ENCODE measurements around the gene STARD4.

Gene STARD4

DNA sequence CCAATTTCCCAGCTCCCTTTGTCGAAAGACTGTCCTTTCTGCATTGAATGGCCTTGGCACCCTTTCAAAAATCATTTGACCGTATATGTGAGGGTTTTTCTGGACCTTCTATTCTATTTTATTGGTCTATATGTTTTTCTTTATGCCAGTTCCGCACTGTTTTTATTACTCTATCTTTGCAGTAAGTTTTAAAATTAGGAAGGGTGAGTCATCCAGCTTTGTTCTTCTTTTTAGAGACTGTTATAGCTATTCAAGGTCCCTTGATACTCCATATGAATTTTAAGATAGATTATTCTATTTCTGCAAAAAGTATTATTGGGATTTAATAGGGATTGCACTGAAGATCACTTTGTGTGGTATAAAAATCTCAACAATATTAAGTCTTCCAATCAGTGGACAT, 44.2 kb upstream of the STARD4 start:
- Histone ChIP-seq H3K14ac (ENCODE audit: low read length in 2 of 2) (no peak overlapping the region), H3K9ac (ENCODE audit: low read length) (no peak overlapping the region), H3K4ac (ENCODE audit: low read depth in 1 of 2, low read length in 2 of 2) (no peak overlapping the region), H3K27me3 (ENCODE audit: control insufficient read depth in 1 of 2, insufficient read depth in 1 of 2, low read length in 2 of 2) (no peaks in the 10 kb centered on the region), H3K4me3 (ENCODE audit: insufficient read depth in 1 of 2, low read depth in 1 of 2, low read length in 2 of 2) (no peak overlapping the region), H3K4me1 (ENCODE audit: control insufficient read depth, insufficient read depth, low read depth, low read length) (no peaks in the 10 kb centered on the region), H3K36me3 (ENCODE audit: control insufficient read depth in 1 of 2, insufficient read depth in 2 of 2, low read depth in 1 of 2, low read length in 2 of 2) (no peaks in the 10 kb centered on the region), H3K18ac (ENCODE audit: low read depth in 1 of 2, low read length in 2 of 2) (no peak overlapping the region), H3K27ac (ENCODE audit: low read length, poor library complexity, severe bottlenecking) (no peak overlapping the region), H2BK12ac (ENCODE audit: low read length in 2 of 2) (no peak overlapping the region), H2BK5ac (ENCODE audit: low read depth, low read length, poor library complexity, severe bottlenecking) (no peak overlapping the region), H3K23ac (ENCODE audit: low read length in 2 of 2) (no peak overlapping the region), H4K91ac (ENCODE audit: low read length) (no peak overlapping the region), H3K79me1 (replicated peaks; ENCODE audit: low read length, poor library complexity, severe bottlenecking) (no peaks in the 10 kb centered on the region), H2AK5ac (ENCODE audit: low read length, severe bottlenecking) (no peak overlapping the region), H2BK15ac (ENCODE audit: low read depth, poor library complexity, severe bottlenecking) (no peak overlapping the region), H2AFZ (ENCODE audit: low read depth, low read length) (no peak overlapping the region), H2BK120ac (ENCODE audit: low read depth, low read length) (no peak overlapping the region), H4K8ac (ENCODE audit: low read length) (no peak overlapping the region), H3K4me2 (ENCODE audit: low read length, poor library complexity, severe bottlenecking) (no peak overlapping the region), H3K9me3 (ENCODE audit: control insufficient read depth, low read length) (peaks cover 12% of the 10 kb centered on the region)
- no peak for DNase-seq
- WGBS, result 100% methylated on average over 2 of the region's 3 CpGs

DNA sequence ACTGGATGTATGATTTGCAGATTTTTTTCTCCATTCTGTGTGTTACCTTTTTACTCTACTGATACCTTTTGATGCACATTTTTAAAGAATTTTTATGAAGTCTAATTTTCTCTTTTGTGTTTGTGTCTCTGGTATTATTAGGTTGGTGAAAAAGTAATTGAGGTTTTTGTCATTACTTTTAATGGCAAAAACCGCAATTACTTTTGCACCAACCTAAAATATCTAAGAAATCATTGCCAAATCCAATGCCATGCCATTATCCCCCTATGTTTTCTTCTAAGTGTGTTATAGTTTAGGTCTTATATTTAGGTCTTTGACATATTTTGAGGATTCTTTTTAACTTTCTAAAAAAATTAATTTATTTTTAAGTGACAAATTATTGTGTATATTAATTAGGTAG, 43.4 kb upstream of the STARD4 start:
- no CpG with 5 or more reads among the region's 1 CpG for WGBS

DNA sequence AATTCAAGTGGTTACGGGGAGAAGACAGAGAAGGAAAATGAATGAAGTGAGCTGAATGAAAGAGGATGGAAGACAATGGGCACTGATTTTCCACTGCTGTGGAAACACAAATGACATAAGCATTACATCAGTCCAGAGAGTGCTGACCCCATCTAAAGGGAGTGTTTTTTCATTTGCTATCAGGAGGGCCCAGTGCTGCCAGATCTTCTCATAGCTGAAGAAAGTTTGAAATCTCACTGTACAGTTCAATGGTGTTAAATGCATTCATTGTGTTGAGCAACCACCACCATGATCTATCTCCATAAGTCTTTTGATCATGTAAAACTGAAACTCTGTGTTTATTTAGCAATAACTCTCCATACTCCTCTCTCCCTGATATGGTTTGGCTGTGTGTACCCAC, 41.5 kb upstream of the STARD4 start:
- WGBS, result 95% methylated on average over 1 of the region's 1 CpG
- Histone ChIP-seq H2AK5ac (ENCODE audit: low read length, severe bottlenecking) (no peak overlapping the region), H2BK12ac (ENCODE audit: low read length in 2 of 2) (peak overlapping the region; percentile 67 to 90), H3K18ac (ENCODE audit: low read depth in 1 of 2, low read length in 2 of 2) (no peak overlapping the region), H3K9me3 (ENCODE audit: control insufficient read depth, low read length) (peaks cover 3% of the 10 kb centered on the region), H2BK15ac (ENCODE audit: low read depth, poor library complexity, severe bottlenecking) (no peak overlapping the region), H3K4ac (ENCODE audit: low read depth in 1 of 2, low read length in 2 of 2) (no peak overlapping the region), H3K27me3 (ENCODE audit: control insufficient read depth in 1 of 2, insufficient read depth in 1 of 2, low read length in 2 of 2) (no peaks in the 10 kb centered on the region), H3K79me1 (replicated peaks; ENCODE audit: low read length, poor library complexity, severe bottlenecking) (no peaks in the 10 kb centered on the region), H4K8ac (ENCODE audit: low read length) (peak overlapping the region; percentile 55), H3K4me1 (ENCODE audit: control insufficient read depth, insufficient read depth, low read depth, low read length) (no peaks in the 10 kb centered on the region), H3K4me3 (ENCODE audit: insufficient read depth in 1 of 2, low read depth in 1 of 2, low read length in 2 of 2) (no peak overlapping the region), H3K14ac (ENCODE audit: low read length in 2 of 2) (no peak overlapping the region), H2BK120ac (ENCODE audit: low read depth, low read length) (no peak overlapping the region), H4K91ac (ENCODE audit: low read length) (no peak overlapping the region), H3K9ac (ENCODE audit: low read length) (no peak overlapping the region), H3K23ac (ENCODE audit: low read length in 2 of 2) (no peak overlapping the region), H2BK5ac (ENCODE audit: low read depth, low read length, poor library complexity, severe bottlenecking) (no peak overlapping the region), H3K36me3 (ENCODE audit: control insufficient read depth in 1 of 2, insufficient read depth in 2 of 2, low read depth in 1 of 2, low read length in 2 of 2) (no peaks in the 10 kb centered on the region), H3K27ac (ENCODE audit: low read length, poor library complexity, severe bottlenecking) (no peak overlapping the region), H2AFZ (ENCODE audit: low read depth, low read length) (no peak overlapping the region), H3K4me2 (ENCODE audit: low read length, poor library complexity, severe bottlenecking) (no peak overlapping the region)
- no peak for DNase-seq

More for the DNA sequence above, 43.4 kb upstream of the STARD4 start:
- Histone ChIP-seq H3K9me3 (ENCODE audit: control insufficient read depth, low read length) (peaks cover 10% of the 10 kb centered on the region), H3K79me1 (replicated peaks; ENCODE audit: low read length, poor library complexity, severe bottlenecking) (no peaks in the 10 kb centered on the region), H3K27me3 (ENCODE audit: control insufficient read depth in 1 of 2, insufficient read depth in 1 of 2, low read length in 2 of 2) (no peaks in the 10 kb centered on the region), H2AK5ac (ENCODE audit: low read length, severe bottlenecking) (no peak overlapping the region), H4K91ac (ENCODE audit: low read length) (no peak overlapping the region), H3K4me3 (ENCODE audit: insufficient read depth in 1 of 2, low read depth in 1 of 2, low read length in 2 of 2) (no peak overlapping the region), H4K8ac (ENCODE audit: low read length) (no peak overlapping the region), H2BK15ac (ENCODE audit: low read depth, poor library complexity, severe bottlenecking) (no peak overlapping the region), H3K4ac (ENCODE audit: low read depth in 1 of 2, low read length in 2 of 2) (no peak overlapping the region), H3K18ac (ENCODE audit: low read depth in 1 of 2, low read length in 2 of 2) (no peak overlapping the region), H3K27ac (ENCODE audit: low read length, poor library complexity, severe bottlenecking) (no peak overlapping the region), H3K14ac (ENCODE audit: low read length in 2 of 2) (no peak overlapping the region), H2BK5ac (ENCODE audit: low read depth, low read length, poor library complexity, severe bottlenecking) (no peak overlapping the region), H2AFZ (ENCODE audit: low read depth, low read length) (no peak overlapping the region), H3K4me1 (ENCODE audit: control insufficient read depth, insufficient read depth, low read depth, low read length) (no peaks in the 10 kb centered on the region), H3K23ac (ENCODE audit: low read length in 2 of 2) (no peak overlapping the region), H3K9ac (ENCODE audit: low read length) (no peak overlapping the region), H3K36me3 (ENCODE audit: control insufficient read depth in 1 of 2, insufficient read depth in 2 of 2, low read depth in 1 of 2, low read length in 2 of 2) (no peaks in the 10 kb centered on the region), H3K4me2 (ENCODE audit: low read length, poor library complexity, severe bottlenecking) (no peak overlapping the region), H2BK12ac (ENCODE audit: low read length in 2 of 2) (no peak overlapping the region), H2BK120ac (ENCODE audit: low read depth, low read length) (no peak overlapping the region)
- DNase-seq, result no peak

DNA sequence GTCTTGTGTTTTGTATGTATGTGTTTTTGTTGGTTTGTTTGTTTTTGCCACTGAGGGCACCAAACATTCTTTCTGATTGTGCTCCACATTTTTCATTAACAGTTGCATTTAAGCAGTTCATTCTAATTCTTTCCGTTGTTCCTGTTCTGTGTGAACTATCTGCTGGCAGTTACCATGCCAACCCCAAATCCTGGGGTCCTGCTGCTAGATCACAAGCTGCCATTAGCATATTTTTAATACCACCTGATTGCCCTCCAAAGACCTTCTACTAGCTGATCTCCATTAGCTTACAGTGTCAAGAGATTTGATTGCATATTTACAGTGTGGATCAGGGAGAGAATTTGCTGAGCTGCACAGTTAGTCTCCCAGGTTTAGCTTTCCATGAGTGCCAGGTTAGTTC, 40.6 kb upstream of the STARD4 start:
- no peak for DNase-seq
- Histone ChIP-seq H3K36me3 (ENCODE audit: control insufficient read depth in 1 of 2, insufficient read depth in 2 of 2, low read depth in 1 of 2, low read length in 2 of 2) (no peaks in the 10 kb centered on the region), H2BK12ac (ENCODE audit: low read length in 2 of 2) (peak overlapping the region; percentile 40 to 49), H2AFZ (ENCODE audit: low read depth, low read length) (no peak overlapping the region), H3K27me3 (ENCODE audit: control insufficient read depth in 1 of 2, insufficient read depth in 1 of 2, low read length in 2 of 2) (no peaks in the 10 kb centered on the region), H2BK5ac (ENCODE audit: low read depth, low read length, poor library complexity, severe bottlenecking) (no peak overlapping the region), H3K23ac (ENCODE audit: low read length in 2 of 2) (no peak overlapping the region), H4K8ac (ENCODE audit: low read length) (no peak overlapping the region), H3K4me3 (ENCODE audit: insufficient read depth in 1 of 2, low read depth in 1 of 2, low read length in 2 of 2) (no peak overlapping the region), H3K18ac (ENCODE audit: low read depth in 1 of 2, low read length in 2 of 2) (peak overlapping the region; percentile 43 to 89), H3K9ac (ENCODE audit: low read length) (no peak overlapping the region), H3K4me2 (ENCODE audit: low read length, poor library complexity, severe bottlenecking) (no peak overlapping the region), H4K91ac (ENCODE audit: low read length) (no peak overlapping the region), H2BK120ac (ENCODE audit: low read depth, low read length) (no peak overlapping the region), H3K9me3 (ENCODE audit: control insufficient read depth, low read length) (peaks cover 3% of the 10 kb centered on the region), H3K27ac (ENCODE audit: low read length, poor library complexity, severe bottlenecking) (no peak overlapping the region), H2AK5ac (ENCODE audit: low read length, severe bottlenecking) (peak overlapping the region; percentile 22), H3K14ac (ENCODE audit: low read length in 2 of 2) (no peak overlapping the region), H2BK15ac (ENCODE audit: low read depth, poor library complexity, severe bottlenecking) (no peak overlapping the region), H3K4ac (ENCODE audit: low read depth in 1 of 2, low read length in 2 of 2) (peak overlapping the region; percentile 31 to 58), H3K4me1 (ENCODE audit: control insufficient read depth, insufficient read depth, low read depth, low read length) (no peaks in the 10 kb centered on the region), H3K79me1 (replicated peaks; ENCODE audit: low read length, poor library complexity, severe bottlenecking) (no peaks in the 10 kb centered on the region)
- WGBS, result 87% methylated on average over 1 of the region's 1 CpG
